NCI-H524 (cell line): ENCODE data around the gene MYH4.

Experiments
- DNase-seq, 2 experiments: peaks; one replicate each; lab custom pipeline; 2025; lab: John Stamatoyannopoulos, UW

The MYH4 gene

GRCh38 chr17:10421900-10422542 is 47.3 kb downstream of the MYH4 start, which contains the start of gene MYH8:
Gene MYH8 (minus strand): TSS chr17:10421950. CDS start chr17:10420227, 1,723 bp downstream.
- DNase-seq = no peak

GRCh38 chr17:10421211-10421610 is 48.1 kb downstream of the MYH4 start:
- no peak for DNase-seq

GRCh38 chr17:10420811-10421210 is 48.5 kb downstream of the MYH4 start:
- DNase-seq = no peak

GRCh38 chr17:10417431-10417830 is 51.9 kb downstream of the MYH4 start:
- DNase-seq = no peak

GRCh38 chr17:10415161-10415560 is 54.2 kb downstream of the MYH4 start:
- no peak for DNase-seq

- DNase-seq = no peak
These were observed 65.8 kb downstream of the MYH4 start for GRCh38 chr17:10403589-10403988.

DNA sequence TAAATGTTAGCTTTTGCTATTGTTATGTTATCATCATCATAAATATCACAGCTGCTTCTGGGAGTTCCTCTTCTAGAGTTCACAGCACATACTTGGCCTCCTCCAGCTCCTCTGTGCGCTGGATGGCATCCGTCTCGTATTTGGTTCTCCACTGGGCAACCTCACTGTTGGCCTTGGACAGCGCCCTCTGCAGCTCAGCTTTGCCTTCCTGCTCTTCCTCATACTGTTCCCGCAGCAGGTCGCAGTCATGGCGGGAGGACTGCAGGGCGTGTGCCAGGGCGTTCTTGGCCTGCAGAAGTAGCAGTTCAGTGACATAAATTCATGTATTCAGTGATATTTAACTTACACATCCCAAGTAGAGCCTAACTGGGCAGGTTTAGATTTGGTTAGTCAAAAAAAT is 71.0 kb downstream of the MYH4 start:
- no peak for DNase-seq

- no peak for DNase-seq
These were observed 72.7 kb downstream of the MYH4 start for GRCh38 chr17:10396524-10397163.

DNA sequence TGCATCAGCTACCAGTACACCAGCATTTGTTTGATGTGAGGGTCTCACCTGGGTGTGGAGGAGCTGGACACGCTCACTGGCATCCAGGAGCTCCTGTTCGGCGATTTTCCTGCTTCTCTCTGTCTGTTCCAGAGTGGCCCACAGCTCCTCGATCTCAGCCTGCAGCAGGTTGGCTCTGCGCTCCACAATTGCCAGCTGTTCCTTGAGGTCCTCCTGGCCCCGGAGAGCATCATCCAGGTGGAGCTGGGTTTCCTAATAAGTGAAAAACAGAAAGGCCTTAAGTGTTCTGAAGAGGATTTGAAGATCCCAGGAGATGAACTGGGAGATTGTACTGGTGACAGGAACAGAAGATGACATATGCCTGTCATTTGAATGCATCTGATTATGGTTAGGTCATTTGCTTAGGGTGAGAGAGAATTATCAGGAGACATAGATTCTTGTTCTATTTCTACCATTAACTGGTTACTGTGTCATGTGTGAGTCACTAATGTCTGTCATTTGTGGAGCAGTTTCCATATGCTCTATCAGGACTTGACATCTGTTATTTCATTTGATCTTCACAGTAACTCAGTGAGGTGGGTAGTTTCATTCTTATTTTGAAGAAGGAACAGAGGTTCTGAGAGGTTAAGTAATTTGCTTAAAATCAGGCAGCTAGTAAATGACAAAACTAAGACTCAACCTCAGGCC is 75.0 kb downstream of the MYH4 start:
- peak; percentile 84 to 96 for DNase-seq
